Osteoblast (primary cell): Measurements from ENCODE around the gene SPDYE3. TPM values are rescaled to one million over a fixed set of nuclear protein-coding genes. Genes with fewer than 3 reads are reported as not detected.

Experiments
- DNase-seq: peaks from one replicate; pipeline ENCODE4 v3.0.0; 2011; ENCODE audit warnings: low spot score, mixed read lengths; ENCODE audit not compliant: insufficient read length; ENCODE audit errors: missing footprints
- H2AFZ ChIP-seq: 2 replicates; pipeline ENCODE4 v1.6.0; 2011; ENCODE audit warnings: mild to moderate bottlenecking, low read length
- H3K27ac ChIP-seq: 2 replicates; pipeline ENCODE4 v1.5.1; 2011; ENCODE audit warnings: mild to moderate bottlenecking, low read depth, low read length, moderate library complexity
- H3K27me3 ChIP-seq: 2 replicates; pipeline ENCODE4 v1.6.0; 2012; ENCODE audit warnings: mild to moderate bottlenecking, control low read depth, inconsistent platforms, low read length, moderate library complexity; ENCODE audit not compliant: insufficient read depth
- H3K36me3 ChIP-seq: 2 replicates; pipeline ENCODE4 v1.5.1; 2011; ENCODE audit warnings: mild to moderate bottlenecking, low read length, control low read depth, moderate library complexity; ENCODE audit not compliant: insufficient read depth
- H3K4me1 ChIP-seq: 2 replicates; pipeline ENCODE4 v1.5.1; 2011; ENCODE audit warnings: mild to moderate bottlenecking, low read length, control low read depth, moderate library complexity; ENCODE audit not compliant: insufficient read depth
- H3K4me2 ChIP-seq: 2 replicates; pipeline ENCODE4 v1.6.0; 2011; ENCODE audit warnings: mild to moderate bottlenecking, low read length; ENCODE audit not compliant: insufficient read depth
- H3K4me3 ChIP-seq: fragments of 200-600 bp; sonication (generic); 3 replicates; pipeline ENCODE4 v1.5.1; 2012; ENCODE audit warnings: mild to moderate bottlenecking, low read length, inconsistent platforms; ENCODE audit not compliant: insufficient read depth
- H3K79me2 ChIP-seq: 2 replicates; pipeline ENCODE4 v1.6.0; 2012; ENCODE audit warnings: mild to moderate bottlenecking, low read length, control low read depth, inconsistent platforms; ENCODE audit not compliant: insufficient read depth
- H3K9me3 ChIP-seq: 2 replicates; pipeline ENCODE4 v1.5.1; 2011; ENCODE audit warnings: low read depth, low read length, control low read depth
- H4K20me1 ChIP-seq: 2 replicates; pipeline ENCODE4 v1.6.0; 2012; ENCODE audit warnings: mild to moderate bottlenecking, low read length, control low read depth; ENCODE audit not compliant: insufficient read depth
- CTCF ChIP-seq: IDR thresholded peaks from 2 replicates; pipeline ENCODE4 v1.5.1; 2011; ENCODE audit warnings: mild to moderate bottlenecking, low read depth, low read length, moderate library complexity; ENCODE audit errors: extremely low read depth
- small RNA-seq: library from RNA; depleted of rRNA; stranded (forward); fragments of <200 nt; gene quantifications from one replicate; pipeline ENCODE3, GENCODE V24; 2012
- total RNA-seq: library from RNA; depleted of rRNA; stranded (reverse); fragments of >200 nt; gene quantifications from 2 replicates; pipeline ENCODE4 v1.2.3, GENCODE V29; 2012

Gene SPDYE3
- total RNA-seq, 1 donor = under 0.01 TPM

- Histone ChIP-seq H3K79me2 (no peaks in the 10 kb centered on the region), H4K20me1 (no peaks in the 10 kb centered on the region), H3K4me3 (no peak overlapping the region), H3K27me3 (no peaks in the 10 kb centered on the region), H3K27ac (no peak overlapping the region), H3K36me3 (no peaks in the 10 kb centered on the region), H3K9me3 (no peaks in the 10 kb centered on the region), H3K4me2 (no peak overlapping the region), H3K4me1 (no peaks in the 10 kb centered on the region), H2AFZ (peak overlapping the region; percentile 10)
- TF ChIP-seq CTCF = no peak
- DNase-seq = no peak
Measured at GRCh38 chr7:100371561-100372171, 64.2 kb downstream of the SPDYE3 start.

Small RNAs within 50 kb of the gene (small RNA-seq; reads per million reads assigned to genes)
- gene RF00019 = not detected

Other genes starting within 250 kb of the SPDYE3 start
- gene ZNF3, start 226.0 kb upstream of the SPDYE3 start, total RNA-seq = 30.4 and 33.9 TPM in 2 replicates
- gene COPS6, start 218.7 kb upstream of the SPDYE3 start, total RNA-seq = 42.4 and 45.6 TPM in 2 replicates
- gene MCM7, start 206.3 kb upstream of the SPDYE3 start, total RNA-seq = 28.6 and 31.2 TPM in 2 replicates
- gene AP4M1, start 206.1 kb upstream of the SPDYE3 start, total RNA-seq = 19.5 and 20.0 TPM in 2 replicates
- 33.3 and 36.2 TPM in 2 replicates for gene TAF6, start 188.3 kb upstream of the SPDYE3 start, total RNA-seq
- 24.2 and 25.0 TPM in 2 replicates for gene CNPY4, start 188.1 kb upstream of the SPDYE3 start, total RNA-seq
- 2.2 and 2.7 TPM in 2 replicates for gene MBLAC1, start 180.7 kb upstream of the SPDYE3 start, total RNA-seq
- gene LAMTOR4, start 158.8 kb upstream of the SPDYE3 start, total RNA-seq = 63.7 and 70.7 TPM in 2 replicates
- 7.1 and 8.0 TPM in 2 replicates for gene TRAPPC14, start 149.0 kb upstream of the SPDYE3 start, total RNA-seq
- gene GAL3ST4, start 139.1 kb upstream of the SPDYE3 start, total RNA-seq = 1.1 and 2.7 TPM in 2 replicates
- 1.4 and 1.8 TPM in 2 replicates for gene GPC2, start 130.3 kb upstream of the SPDYE3 start, total RNA-seq
- gene STAG3, start 129.8 kb upstream of the SPDYE3 start, total RNA-seq = 0.59 and 1.4 TPM in 2 replicates
- not detected in 2 replicates for gene PVRIG, start 87.8 kb upstream of the SPDYE3 start, total RNA-seq
- gene PILRB, start 50.4 kb downstream of the SPDYE3 start, total RNA-seq = 10.9 and 14.8 TPM in 2 replicates
- gene PILRA, start 65.8 kb downstream of the SPDYE3 start, total RNA-seq = 0.36 and 0.59 TPM in 2 replicates
- 2.2 and 2.4 TPM in 2 replicates for gene ZCWPW1, start 121.0 kb downstream of the SPDYE3 start, total RNA-seq
- 28.6 and 29.7 TPM in 2 replicates for gene MEPCE, start 122.1 kb downstream of the SPDYE3 start, total RNA-seq
- 9.7 and 11.9 TPM in 2 replicates for gene PPP1R35, start 128.8 kb downstream of the SPDYE3 start, total RNA-seq
- 0.36 TPM in 1 of 2 replicates, not detected in the other for gene SPACDR, start 156.6 kb downstream of the SPDYE3 start, total RNA-seq
- 18.5 and 19.4 TPM in 2 replicates for gene TSC22D4, start 171.5 kb downstream of the SPDYE3 start, total RNA-seq
- gene NYAP1, start 176.2 kb downstream of the SPDYE3 start, total RNA-seq = under 0.01 and 0.29 TPM in 2 replicates
- 6.5 and 9.4 TPM in 2 replicates for gene AGFG2, start 231.5 kb downstream of the SPDYE3 start, total RNA-seq